ENCODE results near the gene EFL1. TPM values are rescaled to one million over a fixed set of nuclear protein-coding genes. Genes with fewer than 3 reads are reported as not detected.
"Not testable (repeated sequence)": the region's sequence is repeated elsewhere in the genome, so short reads cannot be mapped to it uniquely, and the experiment has no call there.

Gene EFL1
- total RNA-seq, 1 donor from 2014 or later = 30.1 TPM

GRCh38 chr15:82195818-82196217, 66.7 kb downstream of the EFL1 start:
- DNase-seq = not testable (repeated sequence)

DNA sequence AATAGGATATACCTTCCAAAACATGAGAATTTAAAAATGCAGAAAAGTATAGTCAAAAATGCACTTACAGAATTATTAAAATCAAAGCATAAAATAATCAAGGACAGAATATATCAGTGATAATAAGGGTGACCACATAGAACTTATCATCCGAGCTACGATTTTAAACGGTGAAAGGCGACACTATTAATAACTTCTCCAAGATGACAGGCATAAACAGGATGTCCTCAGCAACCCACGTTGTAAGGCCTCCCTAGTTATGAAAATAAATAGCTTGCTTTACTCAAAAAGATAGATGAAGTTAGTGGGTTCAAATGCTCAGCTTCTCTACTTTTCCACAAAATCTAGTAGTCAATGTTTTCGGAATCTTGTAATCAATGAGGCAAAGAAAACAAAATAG, 68.0 kb downstream of the EFL1 start:
- not testable (repeated sequence) for DNase-seq

DNA sequence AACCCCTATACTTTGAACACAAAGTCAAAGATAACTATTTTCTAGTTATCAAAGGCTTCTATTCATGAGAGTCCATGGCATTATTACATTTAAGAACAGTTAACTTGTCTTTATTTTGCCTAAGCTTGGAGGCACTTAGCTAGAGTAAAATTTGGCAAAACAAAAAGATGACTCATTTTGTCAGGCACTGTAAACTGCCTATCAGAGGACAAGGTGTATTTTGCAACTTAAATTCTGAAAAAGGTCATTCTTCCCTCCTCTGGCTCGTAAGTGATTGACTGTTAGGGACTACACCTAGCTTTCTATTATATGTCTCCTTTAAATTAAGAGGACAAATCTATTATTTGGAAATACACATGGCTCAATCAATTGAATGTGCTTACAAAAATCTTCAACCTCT, 69.1 kb downstream of the EFL1 start:
- DNase-seq = not testable (repeated sequence)

GRCh38 chr15:82192394-82192793, 70.1 kb downstream of the EFL1 start:
- DNase-seq = not testable (repeated sequence)

GRCh38 chr15:82186719-82187406, 75.7 kb downstream of the EFL1 start:
- DNase-seq = no peak

- DNase-seq = no peak
Measured at GRCh38 chr15:82186161-82186560, 76.4 kb downstream of the EFL1 start.

GRCh38 chr15:82184776-82185175, 77.8 kb downstream of the EFL1 start:
- no peak for DNase-seq

DNA sequence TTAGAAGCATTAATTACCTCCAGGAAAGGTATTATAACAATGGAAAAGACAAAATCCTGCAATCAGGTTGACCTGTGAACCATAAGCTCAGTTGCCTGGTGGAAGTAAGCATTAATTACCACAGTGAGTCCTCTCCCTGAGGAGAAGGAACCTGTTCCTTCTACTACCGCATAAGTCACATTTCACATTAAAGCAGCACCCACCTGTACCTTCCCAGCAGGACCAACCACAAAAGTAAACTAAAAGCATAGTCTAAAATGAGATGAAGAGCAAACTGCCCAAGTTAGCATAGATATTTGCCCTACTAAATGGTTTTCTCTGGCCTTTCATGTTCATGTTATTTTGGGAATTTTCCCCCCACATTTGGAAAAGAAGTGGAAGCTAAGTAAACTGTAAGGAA, 78.2 kb downstream of the EFL1 start:
- DNase-seq = no peak

DNA sequence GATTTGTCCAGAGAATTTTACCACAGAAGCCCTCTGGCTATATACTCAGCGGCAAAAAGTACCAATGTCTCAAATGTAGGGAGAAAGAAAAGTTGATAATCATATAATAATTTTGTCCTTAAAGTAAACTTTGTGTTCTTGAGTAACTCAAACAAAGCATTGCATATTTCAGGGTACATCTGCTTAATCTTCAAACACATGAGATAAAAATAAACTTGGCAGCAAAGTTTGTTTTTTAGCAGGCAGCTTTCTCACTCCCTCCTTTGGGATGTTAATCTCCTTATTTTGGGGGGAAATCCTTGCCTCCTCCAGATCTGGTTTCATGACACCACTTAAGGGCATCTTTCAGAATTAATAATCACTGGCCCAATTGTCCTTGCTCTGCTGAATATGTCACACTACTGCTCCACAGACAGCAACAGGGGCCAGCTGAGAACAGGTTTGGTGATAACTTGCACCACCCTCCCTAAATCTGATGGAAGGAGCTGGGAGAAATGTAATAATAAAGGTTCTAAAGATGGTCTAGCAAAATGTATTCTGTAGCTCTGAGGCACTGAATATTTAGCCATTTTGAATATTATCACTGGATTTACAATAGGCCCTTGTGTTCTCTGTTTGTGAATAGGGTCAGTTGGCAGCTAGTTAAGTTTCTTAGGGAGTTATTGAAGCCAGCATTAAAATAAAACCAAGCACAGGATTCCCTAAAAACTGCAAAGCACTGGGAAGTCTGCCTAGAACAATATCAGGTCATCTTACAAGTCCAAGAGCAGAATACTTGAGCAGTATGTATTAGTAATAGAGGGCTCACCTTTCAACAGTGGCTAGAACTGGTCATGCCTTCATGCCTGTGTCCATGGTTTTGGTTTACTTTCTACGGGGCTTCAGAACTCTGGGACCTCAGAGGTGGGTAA, 79.2 kb downstream of the EFL1 start:
- no peak for DNase-seq

DNA sequence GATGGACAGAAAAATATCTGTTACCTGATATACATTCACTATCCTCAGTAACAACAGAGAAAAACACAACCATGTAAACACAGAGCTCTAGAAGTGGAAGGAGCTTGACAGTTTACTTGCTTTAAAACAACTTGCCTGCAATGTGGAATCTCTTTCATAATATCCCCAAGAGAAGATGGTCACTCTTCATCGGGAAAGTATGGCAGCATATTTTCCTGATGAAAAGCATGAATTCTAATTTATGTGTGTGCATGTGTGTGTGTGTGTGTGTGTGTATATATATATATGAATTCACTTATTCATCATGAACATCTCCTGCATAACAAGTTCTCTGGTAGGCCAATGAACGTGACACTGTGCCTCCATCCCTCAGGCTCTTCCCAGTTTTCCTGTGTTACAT, 81.2 kb downstream of the EFL1 start:
- DNase-seq = no peak

DNA sequence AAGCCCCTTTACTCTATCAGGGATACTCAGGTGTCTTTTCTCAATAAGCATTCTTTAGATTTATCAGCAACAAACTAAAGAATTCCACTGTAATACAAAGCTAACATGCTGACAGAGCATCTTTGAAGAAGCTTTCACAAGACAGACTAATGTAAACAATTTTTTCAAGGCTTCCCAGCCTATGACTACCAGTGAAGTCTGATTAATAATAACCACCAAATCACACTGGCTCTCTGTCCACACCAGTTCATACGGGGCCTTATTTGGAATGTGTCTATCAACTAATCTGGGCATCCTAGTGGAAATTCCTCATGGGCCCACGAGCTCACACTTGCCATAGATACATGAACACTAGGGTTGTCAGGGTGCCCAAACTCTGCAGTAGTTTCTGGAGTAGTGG, 84.5 kb downstream of the EFL1 start:
- DNase-seq = no peak

- no peak for DNase-seq
Measured at GRCh38 chr15:82177291-82178010, 85.1 kb downstream of the EFL1 start.

- DNase-seq = no peak
Measured at GRCh38 chr15:82176542-82176941, 86.0 kb downstream of the EFL1 start.

- DNase-seq = no peak
Measured at GRCh38 chr15:82174471-82175235, 87.9 kb downstream of the EFL1 start.

GRCh38 chr15:82173108-82173507, 89.4 kb downstream of the EFL1 start:
- no peak for DNase-seq

DNA sequence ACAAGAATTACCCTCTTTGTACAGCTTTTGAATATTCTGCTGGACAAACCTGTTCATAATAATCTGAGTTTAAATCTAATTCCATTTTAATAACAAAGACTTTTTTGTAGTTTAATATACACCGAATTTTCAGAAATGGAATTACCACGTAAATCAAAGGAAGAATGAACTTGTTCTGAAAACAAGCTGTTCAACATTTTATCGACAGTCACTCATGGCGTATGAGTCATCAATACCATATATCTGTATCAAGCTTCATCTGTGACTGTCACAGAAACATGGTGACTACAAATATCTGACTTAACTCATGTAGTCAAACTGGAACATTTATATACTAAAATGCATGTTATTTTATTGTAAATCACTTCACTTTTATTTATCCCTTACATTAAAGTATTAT, 90.0 kb downstream of the EFL1 start:
- DNase-seq = no peak

DNA sequence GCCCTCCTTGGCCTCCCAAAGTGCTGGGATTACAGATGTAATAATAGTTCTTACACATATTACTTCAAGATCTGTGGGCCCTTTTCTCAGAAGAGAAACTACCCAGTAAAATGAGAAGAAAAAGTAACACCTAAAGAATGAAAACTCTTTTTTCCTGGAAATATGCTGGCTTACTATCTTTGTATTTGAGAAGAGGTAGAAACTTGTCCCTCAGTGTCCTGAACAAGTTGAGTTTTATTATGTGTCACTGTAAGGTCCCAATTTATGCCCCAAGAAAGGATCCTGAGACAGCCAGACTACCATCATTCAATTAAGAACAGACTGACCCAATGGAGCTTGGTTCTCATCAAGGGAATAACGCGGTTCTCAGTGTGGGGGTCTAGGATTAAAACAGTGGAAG, 93.8 kb downstream of the EFL1 start:
- DNase-seq = no peak

DNA sequence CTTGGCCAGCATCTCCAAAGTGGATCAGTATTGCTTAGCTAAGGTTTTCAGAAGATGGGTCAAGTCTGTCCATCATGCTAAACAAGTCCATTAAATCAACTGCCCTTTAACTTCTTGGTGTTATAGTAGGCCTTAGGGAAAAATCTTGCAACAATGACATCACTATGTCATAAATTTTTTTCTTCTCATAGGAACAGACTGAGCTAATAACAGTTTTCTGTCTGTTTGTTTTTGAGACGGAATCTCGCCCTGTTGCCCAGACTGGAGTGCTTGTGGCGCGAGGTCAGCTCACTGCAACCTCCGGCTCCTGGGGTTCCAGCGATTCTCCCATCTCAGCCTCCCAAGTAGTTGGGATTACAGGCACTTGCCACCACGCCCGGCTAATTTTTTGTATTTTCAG, 94.2 kb downstream of the EFL1 start:
- DNase-seq = no peak

DNA sequence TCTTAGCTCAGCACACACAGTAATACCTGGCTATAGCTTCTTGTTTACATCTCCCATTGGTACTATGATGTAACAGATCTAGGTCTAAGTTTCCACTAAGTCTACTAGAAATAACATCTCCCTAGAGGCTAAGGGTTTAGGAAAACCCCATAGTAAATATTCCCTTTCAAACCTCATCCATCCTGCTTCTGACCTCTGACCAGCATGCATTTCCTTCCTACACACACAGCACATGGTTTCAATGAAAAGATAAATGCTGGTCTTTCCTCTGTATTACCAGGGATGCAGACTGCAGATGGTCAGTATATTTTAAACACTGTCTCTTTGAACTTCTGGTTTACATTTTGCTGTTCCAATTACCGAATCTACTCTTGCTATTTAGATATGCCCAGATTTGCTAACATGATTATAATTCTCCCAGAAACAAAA, 96.6 kb downstream of the EFL1 start:
- peak; percentile 43 for DNase-seq

DNA sequence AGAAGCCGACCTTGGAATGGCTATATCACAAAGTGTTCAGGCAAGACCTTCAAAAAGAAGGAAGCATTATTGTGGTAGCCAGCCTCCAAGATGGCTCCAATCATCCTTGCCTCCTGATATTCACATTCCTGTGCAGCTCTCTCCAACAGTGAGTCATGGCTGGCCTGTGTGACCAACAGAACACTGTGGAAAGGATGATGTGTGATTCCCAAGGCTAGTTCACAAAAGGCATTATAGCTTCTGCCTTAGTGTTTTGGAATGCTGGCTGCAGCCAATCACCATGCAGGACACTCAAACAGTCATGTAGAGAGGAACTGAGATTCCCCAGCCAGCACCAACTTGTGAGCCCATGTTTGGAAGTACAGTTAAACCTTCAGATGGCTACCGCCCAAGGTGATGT, 102.6 kb downstream of the EFL1 start:
- peak; percentile 48 for DNase-seq

GRCh38 chr15:82158811-82159210, 103.7 kb downstream of the EFL1 start:
- no peak for DNase-seq

DNA sequence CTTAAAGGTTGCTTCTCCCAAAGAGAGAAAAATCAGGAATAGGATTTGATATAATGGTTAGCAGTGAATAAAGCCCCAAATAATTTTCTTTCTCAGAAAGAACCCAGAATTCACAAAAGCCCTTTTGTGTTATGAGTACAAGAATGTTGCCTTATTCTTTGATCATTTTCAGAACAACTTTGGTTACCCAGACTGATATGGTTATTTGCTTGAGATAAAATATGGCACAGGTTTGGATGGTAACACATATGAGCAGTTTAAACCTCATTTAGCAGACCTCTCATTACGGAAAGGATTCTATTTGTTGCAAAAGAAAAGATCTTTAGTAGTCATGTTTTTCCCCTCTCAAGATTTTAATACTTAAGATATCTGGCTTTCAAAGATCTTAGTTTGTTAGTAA, 111.9 kb downstream of the EFL1 start:
- no peak for DNase-seq
